ENCODE data around the gene KRT39. TPM values are rescaled to one million over a fixed set of nuclear protein-coding genes. Genes with fewer than 3 reads are reported as not detected.

KRT39 gene
- total and polyA plus RNA-seq, 10 of the 15 experiments (the other 5 are each of a cell fraction or from before 2014, with no cell fraction given), result not detected

DNA sequence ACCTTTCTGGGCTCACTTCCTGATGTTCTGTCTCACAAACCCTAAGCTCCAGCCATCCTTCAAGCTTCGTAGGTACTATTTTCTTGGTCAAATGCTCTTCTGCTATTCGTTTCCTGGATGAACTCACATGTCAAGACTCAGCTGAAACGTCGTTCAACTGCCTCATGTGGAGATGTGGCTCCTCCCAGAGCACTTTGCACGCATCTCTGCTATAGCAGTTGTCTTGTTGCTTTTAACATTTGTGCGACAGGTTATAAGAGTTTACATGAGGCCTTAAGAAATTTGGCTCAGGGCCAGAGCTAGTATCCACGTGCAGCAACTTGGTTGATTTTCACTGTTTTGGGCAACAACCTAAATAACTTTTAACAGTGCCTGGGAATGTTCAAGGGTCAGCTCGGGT, 20.2 kb upstream of the KRT39 start:
- DNase-seq (ENCODE audit: low read depth, low spot score), result no peak
- no peak for FAIRE-seq
- H3K4me2 ChIP-seq (ENCODE audit: control insufficient read depth, insufficient read depth), result no peak overlapping the region
- H3K79me2 ChIP-seq (ENCODE audit: control insufficient read depth, insufficient read depth, low read length), result no peaks in the 10 kb centered on the region
- no peak for ATAC-seq
- no peak overlapping the region for H3K9ac ChIP-seq (ENCODE audit: control insufficient read depth, insufficient read depth, low read length)
- H3K27me3 ChIP-seq (replicated peaks in 1 of 2; ENCODE audit: control insufficient read depth in 2 of 2, insufficient read depth in 2 of 2, low read length in 1 of 2), result peaks cover 0 to 2% of the 10 kb centered on the region in 2 experiments; a peak in 1 of 4 replicates
- in situ Hi-C loops (cut with MboI), result no loop called here
- intact Hi-C loops (cut with micrococcal nuclease; ENCODE audit: unreplicated experiment), result no loop called here
- ChIA-PET CTCF (interaction anchor here (1.1 kb wide), 1 partner anchor 372 kb away, joined by 3 read pairs; no protein-coding TSS in a partner anchor), POLR2A (interaction anchor here (1.1 kb wide), 1 partner anchor 168 kb away, joined by 3 read pairs; no protein-coding TSS in a partner anchor), SMC1A (ENCODE audit: uncharacterized antibody, unreplicated experiment) (interaction anchor here (0.7 kb wide), 1 partner anchor 281 kb away, joined by 3 read pairs; no protein-coding TSS in a partner anchor), RAD21 (ENCODE audit: unreplicated experiment) (interaction anchor here (0.6 kb wide), 1 partner anchor 739 kb away, joined by 3 read pairs; no protein-coding TSS in a partner anchor)
- H3K4me3 ChIP-seq, result no peak overlapping the region
- H3K4me1 ChIP-seq (ENCODE audit: control insufficient read depth, insufficient read depth, low read length), result no peaks in the 10 kb centered on the region
- H3K27ac ChIP-seq (ENCODE audit: control insufficient read depth, insufficient read depth), result no peak overlapping the region
- no peak overlapping the region for H2AFZ ChIP-seq (ENCODE audit: control insufficient read depth, low read depth, low read length)
- 19% methylated on average over 8 of the region's 8 CpGs for WGBS (ENCODE audit: insufficient coverage, insufficient replicate concordance, low lambda C conversion rate, missing lambda C conversion rate)
- H4K20me1 ChIP-seq (ENCODE audit: control insufficient read depth, insufficient read depth), result no peaks in the 10 kb centered on the region
- H3K36me3 ChIP-seq (ENCODE audit: control insufficient read depth in 2 of 2, insufficient read depth in 2 of 2, low read length in 1 of 2), result no peaks in the 10 kb centered on the region
- BruUV-seq (replicated peaks), result no TSS peak
- TF ChIP-seq FOS (IDR thresholded peaks at IDR 0.05; ENCODE audit: borderline replicate concordance, extremely low read depth, insufficient read length) (no peak), ETV6 (conservative IDR thresholded peaks at IDR 0.05 in 1 of 2, IDR thresholded peaks at IDR 0.05 in 1 of 2; ENCODE audit: borderline replicate concordance in 1 of 2, low read depth in 1 of 2) (no peak), ZZZ3 (IDR thresholded peaks at IDR 0.05; ENCODE audit: control insufficient read depth, insufficient read length, low read depth) (no peak), IKZF2 (IDR thresholded peaks at IDR 0.05) (no peak), CBX3 (IDR thresholded peaks at IDR 0.05; ENCODE audit: borderline replicate concordance, low read depth) (no peak), SRF (IDR thresholded peaks at IDR 0.05; ENCODE audit: low read depth in 2 of 2, low read length in 2 of 2) (no peak)
- TF ChIP-seq, protein P1, sequence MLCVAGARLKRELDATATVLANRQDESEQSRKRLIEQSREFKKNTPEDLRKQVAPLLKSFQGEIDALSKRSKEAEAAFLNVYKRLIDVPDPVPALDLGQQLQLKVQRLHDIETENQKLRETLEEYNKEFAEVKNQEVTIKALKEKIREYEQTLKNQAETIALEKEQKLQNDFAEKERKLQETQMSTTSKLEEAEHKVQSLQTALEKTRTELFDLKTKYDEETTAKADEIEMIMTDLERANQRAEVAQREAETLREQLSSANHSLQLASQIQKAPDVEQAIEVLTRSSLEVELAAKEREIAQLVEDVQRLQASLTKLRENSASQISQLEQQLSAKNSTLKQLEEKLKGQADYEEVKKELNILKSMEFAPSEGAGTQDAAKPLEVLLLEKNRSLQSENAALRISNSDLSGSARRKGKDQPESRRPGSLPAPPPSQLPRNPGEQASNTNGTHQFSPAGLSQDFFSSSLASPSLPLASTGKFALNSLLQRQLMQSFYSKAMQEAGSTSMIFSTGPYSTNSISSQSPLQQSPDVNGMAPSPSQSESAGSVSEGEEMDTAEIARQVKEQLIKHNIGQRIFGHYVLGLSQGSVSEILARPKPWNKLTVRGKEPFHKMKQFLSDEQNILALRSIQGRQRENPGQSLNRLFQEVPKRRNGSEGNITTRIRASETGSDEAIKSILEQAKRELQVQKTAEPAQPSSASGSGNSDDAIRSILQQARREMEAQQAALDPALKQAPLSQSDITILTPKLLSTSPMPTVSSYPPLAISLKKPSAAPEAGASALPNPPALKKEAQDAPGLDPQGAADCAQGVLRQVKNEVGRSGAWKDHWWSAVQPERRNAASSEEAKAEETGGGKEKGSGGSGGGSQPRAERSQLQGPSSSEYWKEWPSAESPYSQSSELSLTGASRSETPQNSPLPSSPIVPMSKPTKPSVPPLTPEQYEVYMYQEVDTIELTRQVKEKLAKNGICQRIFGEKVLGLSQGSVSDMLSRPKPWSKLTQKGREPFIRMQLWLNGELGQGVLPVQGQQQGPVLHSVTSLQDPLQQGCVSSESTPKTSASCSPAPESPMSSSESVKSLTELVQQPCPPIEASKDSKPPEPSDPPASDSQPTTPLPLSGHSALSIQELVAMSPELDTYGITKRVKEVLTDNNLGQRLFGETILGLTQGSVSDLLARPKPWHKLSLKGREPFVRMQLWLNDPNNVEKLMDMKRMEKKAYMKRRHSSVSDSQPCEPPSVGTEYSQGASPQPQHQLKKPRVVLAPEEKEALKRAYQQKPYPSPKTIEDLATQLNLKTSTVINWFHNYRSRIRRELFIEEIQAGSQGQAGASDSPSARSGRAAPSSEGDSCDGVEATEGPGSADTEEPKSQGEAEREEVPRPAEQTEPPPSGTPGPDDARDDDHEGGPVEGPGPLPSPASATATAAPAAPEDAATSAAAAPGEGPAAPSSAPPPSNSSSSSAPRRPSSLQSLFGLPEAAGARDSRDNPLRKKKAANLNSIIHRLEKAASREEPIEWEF (IDR thresholded peaks at IDR 0.05; ENCODE audit: insufficient replicate concordance, low read depth, low read length), result no peak
- no peaks in the 10 kb centered on the region for H3K9me3 ChIP-seq (replicated peaks; ENCODE audit: control insufficient read depth, insufficient read depth, low read length)

Measured in GM12878 (cell line).